Hippocampal formation (tissue), 2 donors: Measurements from ENCODE around the gene SLCO4A1.
"Not testable (repeated sequence)": the region's sequence is repeated elsewhere in the genome, so short reads cannot be mapped to it uniquely, and the experiment has no call there.

ENCODE experiments used
- DNase-seq, 2 donors: peaks; one replicate each; lab custom pipeline; 2025; lab: John Stamatoyannopoulos, UW

The SLCO4A1 gene

DNA sequence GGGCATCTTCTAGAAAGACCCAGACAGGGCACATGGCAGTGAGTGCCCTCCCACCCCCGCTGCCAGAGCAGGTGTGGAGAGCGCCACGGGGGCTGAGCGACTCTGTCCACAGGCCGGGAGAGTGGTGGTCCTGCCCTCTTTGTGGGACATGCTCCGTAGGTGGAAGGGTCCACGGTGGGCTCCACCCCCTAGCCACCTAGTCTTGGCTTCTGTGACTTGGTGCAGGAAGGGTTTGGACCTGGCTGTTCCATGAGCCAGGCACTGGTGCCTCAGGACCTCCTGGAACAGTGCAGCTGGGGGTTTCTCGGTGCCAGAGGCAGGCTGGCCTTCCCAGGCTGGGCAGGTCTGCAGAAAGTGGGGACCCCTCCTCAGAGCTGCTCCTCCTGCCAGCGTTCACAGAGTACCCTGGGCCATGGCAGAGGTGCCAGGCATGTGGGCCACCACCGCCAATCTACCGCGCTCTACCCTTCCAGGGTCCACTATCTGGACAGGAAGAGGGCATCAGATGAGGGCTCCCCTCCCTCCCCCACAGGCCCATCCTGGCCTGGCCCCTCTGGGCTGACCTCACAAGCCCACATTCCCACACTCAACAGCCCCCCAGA lies 23.0 kb downstream of the SLCO4A1 start:
- DNase-seq, result no peak

DNA sequence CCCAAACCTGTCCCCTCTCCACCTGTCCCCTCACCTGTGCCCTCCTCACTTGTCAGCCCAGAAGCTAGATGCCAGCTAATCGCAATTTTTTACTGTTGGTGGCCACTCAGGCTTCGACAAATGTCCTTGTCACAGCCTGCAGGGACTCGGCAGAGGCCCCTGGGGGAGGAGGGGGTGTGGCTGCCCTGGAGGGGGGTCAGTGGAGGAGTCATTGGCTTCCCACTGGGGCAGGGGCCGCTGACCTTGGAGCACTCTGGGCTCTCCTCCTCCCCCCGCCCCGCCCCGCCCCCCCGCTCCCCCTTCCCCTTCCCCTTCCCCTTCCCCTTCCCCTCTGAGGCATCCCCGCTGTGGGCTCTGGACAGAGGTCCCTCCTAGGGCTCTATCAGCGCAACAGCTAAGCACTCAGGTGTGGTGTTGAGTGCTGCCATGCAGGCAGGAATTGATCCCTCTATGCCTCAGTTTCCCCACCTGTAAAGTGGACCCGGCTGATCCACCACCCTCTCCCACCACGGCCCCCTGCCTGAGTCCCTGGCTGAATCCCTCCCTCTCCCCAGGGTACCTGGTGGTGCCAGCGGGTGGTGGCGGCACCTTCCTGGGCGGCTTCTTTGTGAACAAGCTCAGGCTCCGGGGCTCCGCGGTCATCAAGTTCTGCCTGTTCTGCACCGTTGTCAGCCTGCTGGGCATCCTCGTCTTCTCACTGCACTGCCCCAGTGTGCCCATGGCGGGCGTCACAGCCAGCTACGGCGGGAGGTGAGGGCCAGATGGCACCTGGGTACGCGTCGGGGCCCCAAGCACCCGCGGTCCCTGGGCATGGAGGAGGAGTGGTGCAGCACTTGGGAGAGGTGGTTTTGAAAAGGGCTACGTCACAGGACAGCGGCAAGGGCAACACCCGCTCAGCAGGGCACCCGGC lies 23.8 kb downstream of the SLCO4A1 start:
- no peak for DNase-seq

DNA sequence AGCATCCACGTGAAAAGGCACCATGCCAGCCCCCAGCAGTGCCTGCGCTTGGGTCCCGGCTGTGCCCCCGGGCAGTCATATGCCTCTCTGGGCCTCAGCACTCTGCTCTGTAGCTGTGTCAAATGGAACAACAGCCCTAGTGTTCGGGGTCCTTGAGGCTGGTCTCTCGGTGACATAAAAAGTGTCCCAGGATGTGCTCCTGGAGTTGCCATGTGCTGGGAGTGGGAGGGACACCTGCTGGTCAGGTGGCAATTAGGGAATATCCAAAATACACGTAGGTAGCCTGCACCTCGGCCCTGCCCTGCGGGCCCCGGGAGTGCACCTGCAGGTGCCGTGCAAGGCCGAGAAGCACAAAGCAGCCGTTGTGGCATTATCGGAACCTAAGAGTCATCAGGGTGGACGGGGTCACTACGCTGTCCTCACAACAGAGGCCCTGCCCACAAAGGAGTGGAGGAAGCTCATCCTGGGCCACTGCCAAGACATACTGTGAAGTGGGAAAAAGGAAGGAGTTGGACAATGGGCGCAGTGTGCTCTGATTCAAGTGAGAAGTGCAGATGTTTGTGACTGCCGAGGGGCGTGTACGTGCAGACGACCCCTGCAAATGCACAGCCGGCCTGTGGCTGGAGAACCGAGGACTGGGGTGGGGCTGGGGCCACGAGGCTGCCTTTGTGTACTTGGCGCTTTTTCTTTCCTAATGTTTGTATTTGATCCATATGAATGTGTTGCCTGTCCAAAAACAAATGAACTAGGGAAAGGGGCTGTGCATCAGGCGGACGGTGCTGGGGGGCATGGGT lies 24.6 kb downstream of the SLCO4A1 start:
- peak; percentile 11 to 31 for DNase-seq

DNA sequence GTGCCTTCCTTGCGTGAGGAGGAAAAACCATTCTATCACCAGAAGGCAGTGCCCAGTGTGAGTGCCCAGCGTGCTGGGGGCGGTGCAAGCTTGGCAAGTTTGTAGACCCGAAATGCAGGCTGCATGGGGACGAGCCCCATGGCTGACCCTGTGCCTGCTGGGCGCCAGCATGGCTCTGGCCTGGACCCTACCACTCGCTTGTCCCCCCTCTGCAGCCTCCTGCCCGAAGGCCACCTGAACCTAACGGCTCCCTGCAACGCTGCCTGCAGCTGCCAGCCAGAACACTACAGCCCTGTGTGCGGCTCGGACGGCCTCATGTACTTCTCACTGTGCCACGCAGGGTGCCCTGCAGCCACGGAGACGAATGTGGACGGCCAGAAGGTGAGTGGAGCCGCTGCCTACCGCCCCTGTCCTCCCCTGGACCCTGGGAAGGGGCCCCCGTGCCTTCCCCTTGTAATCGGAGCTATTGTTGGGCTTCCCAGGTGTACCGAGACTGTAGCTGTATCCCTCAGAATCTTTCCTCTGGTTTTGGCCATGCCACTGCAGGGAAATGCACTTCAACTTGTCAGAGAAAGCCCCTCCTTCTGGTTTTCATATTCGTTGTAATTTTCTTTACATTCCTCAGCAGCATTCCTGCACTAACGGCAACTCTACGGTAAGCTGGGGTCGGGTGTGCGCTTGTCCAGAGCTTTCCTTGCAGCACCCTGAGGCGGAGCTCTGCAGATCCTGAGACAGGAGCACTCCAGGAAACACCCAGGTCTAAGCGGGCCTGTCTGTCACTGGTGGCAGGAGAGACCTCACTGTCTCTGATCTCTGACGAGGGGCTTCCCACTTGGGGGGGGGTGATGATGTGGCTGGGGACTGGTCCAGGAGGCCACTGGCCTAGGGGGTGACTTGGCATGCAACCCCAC lies 25.5 kb downstream of the SLCO4A1 start:
- DNase-seq, result no peak

DNA sequence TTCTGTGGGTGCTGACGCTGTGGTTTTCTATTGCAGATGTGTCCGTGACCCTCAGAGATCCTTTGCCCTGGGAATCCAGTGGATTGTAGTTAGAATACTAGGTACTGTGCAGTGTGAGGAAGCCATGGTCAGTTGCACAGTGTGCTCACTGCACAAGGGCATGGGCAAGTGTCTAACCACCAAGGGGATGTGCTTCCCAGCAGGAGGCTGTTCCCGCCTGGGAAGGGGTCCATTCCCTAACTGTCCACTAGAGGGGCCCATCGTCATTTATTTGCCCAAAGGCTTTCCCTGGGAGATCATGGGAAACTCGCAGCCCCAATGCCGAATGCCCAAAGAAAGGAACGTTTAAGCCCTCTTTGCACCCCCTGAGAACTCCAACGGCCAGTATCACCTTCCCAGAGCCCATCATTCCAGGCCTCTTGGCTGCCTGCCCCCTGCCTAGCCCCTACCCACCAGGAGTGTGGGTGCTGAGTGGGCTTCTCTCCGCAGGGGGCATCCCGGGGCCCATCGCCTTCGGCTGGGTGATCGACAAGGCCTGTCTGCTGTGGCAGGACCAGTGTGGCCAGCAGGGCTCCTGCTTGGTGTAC lies 26.2 kb downstream of the SLCO4A1 start:
- peak; percentile 72 to 76 for DNase-seq

DNA sequence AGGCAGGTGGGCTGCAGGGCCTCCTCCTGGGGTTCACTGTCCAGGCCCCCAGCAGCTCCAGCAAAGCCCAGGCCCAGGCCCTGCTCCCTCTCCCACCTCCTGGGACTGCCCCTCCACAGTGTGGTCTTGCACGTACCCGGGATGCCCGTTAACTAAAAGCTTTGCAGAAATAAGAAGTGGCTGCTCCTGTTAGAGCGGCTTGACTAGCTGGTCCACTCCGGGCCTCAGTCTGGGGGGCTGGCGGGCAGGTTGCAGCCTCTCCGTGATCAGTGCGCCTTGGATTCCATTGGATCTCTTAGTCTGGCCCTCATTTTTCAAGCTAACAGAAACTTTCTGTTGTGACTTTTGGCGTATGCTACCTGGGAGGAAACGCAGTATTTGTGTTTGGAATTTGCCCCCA lies 26.9 kb downstream of the SLCO4A1 start:
- no peak for DNase-seq

DNA sequence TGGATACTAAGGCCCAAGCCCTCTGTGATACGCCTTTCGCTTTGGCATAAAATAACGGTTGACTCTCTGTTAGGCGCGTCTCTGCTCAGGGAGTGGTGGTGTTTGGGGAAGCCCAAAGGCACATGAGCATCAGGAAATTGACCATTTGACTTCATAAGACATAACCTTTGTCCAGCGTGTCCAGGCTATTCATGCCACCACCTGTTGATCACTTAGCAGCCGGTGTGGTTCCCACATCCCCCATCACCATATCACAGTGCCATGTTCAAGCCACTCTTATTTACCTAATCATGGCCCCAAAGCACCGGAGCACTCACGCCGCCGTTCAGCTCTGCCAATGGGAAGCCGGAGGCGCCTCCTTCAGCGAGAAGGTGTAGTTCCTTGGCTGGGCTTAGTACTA lies 27.9 kb downstream of the SLCO4A1 start:
- DNase-seq, result no peak

DNA sequence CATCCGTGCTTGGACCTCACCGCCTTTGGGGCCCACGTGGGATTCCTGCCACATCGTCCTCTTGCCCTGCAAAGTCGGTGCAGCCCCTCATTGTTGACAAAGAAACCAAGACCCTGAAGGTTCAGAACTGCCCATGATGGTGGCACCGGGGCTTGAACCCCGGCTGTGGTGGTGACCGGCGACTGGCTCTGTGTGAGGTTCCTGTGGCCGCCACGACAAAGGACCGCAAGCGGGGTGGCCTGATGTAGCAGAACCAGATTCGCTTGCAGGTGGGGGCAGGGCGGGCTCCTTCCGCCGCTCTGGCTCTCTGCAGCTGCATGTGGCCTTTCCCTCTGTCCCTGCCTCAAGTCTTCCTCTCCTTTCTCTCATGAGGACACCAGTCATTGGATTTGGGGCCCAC lies 28.7 kb downstream of the SLCO4A1 start:
- DNase-seq, result no peak

DNA sequence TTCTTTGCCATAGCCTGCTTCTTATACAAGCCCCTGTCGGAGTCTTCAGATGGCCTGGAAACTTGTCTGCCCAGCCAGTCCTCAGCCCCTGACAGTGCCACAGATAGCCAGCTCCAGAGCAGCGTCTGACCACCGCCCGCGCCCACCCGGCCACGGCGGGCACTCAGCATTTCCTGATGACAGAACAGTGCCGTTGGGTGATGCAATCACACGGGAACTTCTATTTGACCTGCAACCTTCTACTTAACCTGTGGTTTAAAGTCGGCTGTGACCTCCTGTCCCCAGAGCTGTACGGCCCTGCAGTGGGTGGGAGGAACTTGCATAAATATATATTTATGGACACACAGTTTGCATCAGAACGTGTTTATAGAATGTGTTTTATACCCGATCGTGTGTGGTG lies 29.5 kb downstream of the SLCO4A1 start:
- no peak for DNase-seq

DNA sequence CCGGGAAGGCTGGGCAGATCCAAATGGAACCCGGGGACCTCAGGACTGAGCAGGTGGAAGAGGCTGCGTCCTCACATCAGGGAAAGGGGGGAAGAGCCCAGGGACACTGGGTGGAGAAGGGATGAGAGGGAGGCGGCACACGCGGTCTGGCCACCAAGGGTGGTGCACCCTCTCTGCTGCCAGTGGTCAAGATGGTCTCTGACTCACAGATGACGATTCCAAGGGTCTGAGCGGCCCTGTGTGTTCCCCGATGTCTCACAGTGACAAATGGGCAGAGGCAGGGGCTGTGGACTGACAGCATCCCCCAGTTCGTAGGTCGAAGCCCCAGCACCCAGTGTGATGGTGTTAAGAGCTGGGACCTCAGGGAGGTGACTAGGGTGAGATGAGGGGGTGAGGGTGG lies 32.1 kb downstream of the SLCO4A1 start:
- DNase-seq, result no peak

DNA sequence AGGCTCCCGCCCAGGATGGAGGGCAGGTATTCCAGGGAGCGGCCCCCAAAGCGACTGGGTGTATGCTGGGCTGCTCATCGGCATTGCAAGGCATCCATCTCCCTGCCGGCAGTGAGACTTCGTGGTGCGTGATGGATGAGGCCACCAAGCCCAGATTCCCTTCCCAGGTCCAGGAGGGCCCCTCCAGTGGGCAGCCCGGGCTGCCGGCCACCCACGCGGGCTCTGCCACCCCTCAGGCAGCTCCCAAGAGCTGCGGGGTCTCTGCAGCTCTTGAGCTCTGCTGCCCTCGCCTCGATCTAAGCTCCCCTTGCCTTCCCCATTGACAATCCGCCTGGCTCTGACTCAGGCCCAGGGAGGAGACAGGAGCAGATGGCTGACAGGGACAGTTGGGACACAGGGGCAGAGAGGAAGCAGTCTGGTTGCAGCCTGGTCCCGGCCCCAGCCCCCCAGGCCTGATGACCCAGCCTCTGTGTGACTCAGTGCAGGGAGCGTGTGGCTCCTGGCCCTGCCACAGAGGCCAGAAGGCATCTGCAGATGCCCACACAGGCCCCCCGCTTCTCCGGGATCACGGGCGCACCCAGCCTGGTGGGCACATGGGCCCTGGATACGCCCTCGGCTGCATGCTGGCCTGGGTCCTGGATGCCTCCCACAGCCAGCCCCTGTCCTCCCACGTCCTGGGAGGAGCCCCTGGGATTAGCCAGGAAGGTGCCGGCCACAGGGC lies 33.0 kb downstream of the SLCO4A1 start:
- no peak for DNase-seq

DNA sequence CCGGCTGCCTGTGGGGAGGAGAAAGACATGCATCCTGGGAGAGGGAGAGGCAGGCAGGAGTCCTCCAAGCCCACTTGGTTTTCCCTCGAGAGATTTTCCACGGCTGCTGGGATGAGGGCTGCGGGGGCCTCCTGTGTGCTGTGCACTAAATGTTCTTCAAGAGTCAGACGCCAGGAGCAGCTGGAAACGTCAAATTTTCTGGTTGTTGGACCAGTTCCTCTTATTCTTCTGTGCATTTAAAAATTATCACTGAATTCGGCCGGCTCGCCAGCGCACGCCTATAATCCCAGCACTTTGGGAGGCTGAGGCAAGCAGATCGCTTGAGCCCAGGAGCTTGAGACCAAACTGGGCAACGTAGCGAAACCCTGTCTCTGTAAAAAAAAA lies 33.6 kb downstream of the SLCO4A1 start:
- no peak for DNase-seq

DNA sequence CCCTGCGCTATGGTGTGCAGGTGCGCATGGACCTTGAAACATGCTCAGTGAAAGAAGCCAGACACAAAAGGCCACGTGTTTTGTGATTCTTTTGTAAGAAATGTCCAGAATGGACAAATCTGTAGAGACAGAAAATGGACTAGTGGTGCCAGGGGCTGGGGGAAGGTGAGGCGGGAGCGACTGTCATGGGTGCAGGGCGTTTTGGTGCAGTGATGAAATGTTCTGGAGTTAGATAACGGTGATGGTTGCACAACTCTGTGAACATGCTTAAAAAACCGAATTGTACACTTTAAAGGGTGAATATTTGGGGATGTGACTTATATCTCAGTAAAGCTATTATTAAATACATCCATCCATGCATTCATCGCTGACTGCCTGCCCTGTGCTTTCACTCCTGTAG lies 34.7 kb downstream of the SLCO4A1 start:
- DNase-seq, result no peak

DNA sequence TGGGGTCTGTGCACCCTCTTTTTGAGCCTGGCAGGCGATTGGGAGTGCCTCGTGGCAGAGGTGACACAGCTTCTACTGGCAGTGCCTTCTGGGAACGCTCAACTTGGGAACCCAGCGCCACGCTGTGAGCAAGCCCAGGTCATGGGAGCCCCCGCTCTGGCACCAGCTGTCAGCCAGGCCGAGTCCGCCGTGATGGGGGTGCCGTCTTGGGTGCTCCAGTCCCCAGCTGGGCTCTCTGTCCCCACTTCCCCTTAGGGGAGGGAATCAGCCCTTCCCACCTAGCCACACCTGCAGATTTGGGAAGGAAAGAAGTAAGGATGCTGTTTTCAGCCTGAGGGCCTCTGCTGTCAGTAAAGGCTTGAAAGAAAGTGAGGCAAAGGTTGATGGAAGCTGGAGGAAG lies 35.4 kb downstream of the SLCO4A1 start:
- DNase-seq, result no peak

DNA sequence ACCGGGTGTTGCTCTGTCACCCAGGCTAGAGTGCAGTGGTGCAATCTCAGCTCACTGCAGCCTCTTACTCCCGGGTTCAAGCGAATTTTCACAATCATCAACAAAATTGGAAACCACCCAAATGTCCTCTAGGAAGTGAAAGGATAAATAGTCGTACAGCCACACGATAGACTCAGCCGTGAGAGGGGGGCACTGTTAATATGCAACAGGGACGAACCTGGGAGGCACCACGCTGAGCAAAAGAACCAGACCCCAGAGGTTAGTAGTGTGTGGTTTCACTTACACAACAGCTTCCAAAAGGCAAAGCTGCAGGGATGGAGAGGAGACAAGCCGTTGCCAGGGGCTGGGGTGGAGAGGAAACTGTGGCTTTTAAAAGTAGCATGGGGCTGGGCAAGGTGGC lies 36.2 kb downstream of the SLCO4A1 start:
- DNase-seq, result no peak

DNA sequence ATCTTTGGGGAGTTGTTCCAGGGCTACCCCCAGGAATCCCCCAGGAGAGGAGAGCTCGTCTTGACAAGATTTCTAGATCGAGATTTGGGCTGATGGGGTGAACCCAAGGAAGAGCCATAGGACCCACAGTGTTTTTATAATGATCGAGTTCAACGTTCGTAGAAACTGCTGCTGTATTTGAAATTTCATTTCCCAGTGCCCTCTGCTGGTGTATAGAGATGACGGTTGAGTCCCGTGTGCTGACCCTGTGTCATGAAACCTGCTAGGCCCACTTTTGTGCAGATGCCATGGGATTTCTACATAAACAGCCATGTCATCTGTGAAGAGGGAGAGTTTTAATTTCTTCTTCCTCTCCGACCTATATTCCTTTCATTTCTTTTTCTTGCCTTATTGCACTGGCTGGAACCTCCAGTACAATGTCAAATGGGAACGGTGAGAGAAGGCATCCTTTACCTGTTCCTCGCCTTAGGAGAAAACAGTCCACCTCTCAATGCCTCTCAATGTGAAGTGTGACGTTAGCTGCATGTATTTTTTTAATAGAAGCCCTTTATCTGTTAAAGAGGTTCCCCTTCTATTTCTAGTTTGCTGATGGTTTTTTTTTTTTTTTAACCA lies 37.8 kb downstream of the SLCO4A1 start:
- DNase-seq, result no peak

DNA sequence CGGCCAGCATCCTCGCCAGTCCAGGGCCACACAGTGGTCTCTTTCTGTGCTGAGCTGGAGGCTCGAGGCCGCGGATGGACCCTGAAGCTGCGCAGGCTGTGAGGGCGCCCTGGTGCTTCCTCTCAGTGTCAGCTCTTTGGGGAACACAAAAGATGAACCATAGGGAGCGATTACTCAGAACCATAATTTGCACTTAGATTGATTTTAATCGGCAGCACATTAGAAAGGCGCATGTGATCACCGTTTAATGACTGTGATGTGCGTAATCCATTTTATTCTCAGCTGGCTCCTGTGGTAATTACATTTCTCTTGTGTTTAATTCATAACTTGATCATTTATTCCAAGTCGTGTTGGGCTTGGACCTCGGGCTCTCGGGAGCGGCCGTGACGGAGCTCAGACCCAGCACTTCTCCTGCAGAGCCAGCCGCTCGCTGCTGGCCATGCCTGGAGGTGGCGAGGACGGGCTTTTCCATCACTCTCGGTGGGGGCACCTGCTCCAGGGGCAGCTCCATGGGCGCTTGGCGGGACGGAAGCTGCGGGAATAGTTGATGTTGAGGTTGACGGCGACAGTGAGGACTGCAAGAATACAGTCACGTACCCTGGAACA lies 40.7 kb downstream of the SLCO4A1 start:
- DNase-seq, result no peak

DNA sequence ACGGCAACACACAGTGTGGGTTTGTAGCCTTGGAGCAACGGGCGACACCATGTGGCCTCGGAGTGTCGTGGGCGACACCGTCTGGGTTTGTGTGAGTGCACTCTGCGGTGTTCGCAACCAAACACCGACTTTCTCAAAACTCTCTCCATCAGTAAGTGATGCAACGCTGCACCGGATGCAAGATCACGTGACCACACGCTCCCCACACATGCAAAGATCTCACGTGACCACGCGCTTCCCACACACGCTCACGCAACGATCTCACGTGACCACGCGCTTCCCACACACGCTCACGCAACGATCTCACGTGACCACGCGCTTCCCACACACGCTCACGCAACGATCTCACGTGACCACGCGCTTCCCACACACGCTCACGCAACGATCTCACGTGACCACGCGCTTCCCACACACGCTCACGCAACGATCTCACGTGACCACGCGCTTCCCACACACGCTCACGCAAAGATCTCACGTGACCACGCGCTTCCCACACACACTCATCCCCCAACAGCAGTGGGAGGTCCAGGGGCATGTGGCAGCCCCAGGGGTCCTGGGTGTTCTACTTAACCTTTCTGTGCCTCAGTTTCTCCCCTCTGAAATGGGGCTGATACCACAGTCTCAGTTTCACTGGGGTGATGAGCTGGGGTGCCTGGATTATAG lies 41.5 kb downstream of the SLCO4A1 start:
- not testable (repeated sequence) for DNase-seq

DNA sequence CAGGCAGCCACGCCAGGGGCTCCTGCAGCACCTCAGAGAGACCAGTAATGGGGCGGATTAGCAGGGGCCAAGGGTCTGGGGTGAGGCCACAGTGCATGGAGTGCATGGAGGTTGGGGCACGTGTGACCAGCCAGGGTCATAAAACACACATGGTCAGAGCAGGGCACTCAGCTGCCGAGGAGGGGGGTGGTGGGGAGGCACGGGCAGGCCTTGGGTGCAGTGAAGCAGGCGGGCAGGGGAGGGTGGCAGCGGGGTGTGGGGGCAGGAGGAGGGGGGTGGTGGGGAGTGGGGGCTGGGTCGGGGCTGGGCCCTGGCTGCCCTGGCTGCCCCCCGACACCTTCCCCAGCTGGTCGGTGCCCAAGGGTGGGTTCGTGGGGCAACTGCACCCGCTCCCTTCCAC lies 42.7 kb downstream of the SLCO4A1 start:
- no peak for DNase-seq
